GM23248 (cell line): ENCODE data around the gene KCNE4. TPM values are rescaled to one million over a fixed set of nuclear protein-coding genes. Genes with fewer than 3 reads are reported as not detected.

Experiments used
- DNase-seq: peaks from one replicate; pipeline ENCODE4 v3.0.0-alpha.2; 2015
- H2AFZ ChIP-seq: fragments of 200-600 bp; sonication (generic); 2 replicates; pipeline ENCODE4 v1.6.1; 2016; ENCODE audit warnings: antibody characterized with exemption
- H3F3A ChIP-seq: fragments of 200-600 bp; sonication (generic); 2 replicates; pipeline ENCODE4 v1.6.1; 2016; ENCODE audit warnings: mild to moderate bottlenecking, antibody characterized with exemption, mixed run types; ENCODE audit not compliant: insufficient read depth
- H3K27ac ChIP-seq: fragments of 200-600 bp; sonication (generic); 2 replicates; pipeline ENCODE4 v1.5.1; 2016; ENCODE audit warnings: mild to moderate bottlenecking
- H3K27me3 ChIP-seq: fragments of 200-600 bp; sonication (generic); replicated peaks from 2 replicates; pipeline ENCODE4 v1.6.1; 2016; ENCODE audit warnings: mild to moderate bottlenecking; ENCODE audit not compliant: insufficient read depth
- H3K36me3 ChIP-seq: fragments of 200-600 bp; sonication (generic); 2 replicates; pipeline ENCODE4 v1.6.1; 2016; ENCODE audit warnings: low read depth, mild to moderate bottlenecking
- H3K4me1 ChIP-seq: fragments of 200-600 bp; sonication (generic); 2 replicates; pipeline ENCODE4 v1.6.1; 2016; ENCODE audit warnings: mild to moderate bottlenecking; ENCODE audit not compliant: insufficient read depth
- H3K4me2 ChIP-seq: fragments of 200-600 bp; sonication (generic); one replicate; pipeline ENCODE4 v1.6.1; 2016; ENCODE audit warnings: mild to moderate bottlenecking; ENCODE audit not compliant: unreplicated experiment
- H3K4me3 ChIP-seq: fragments of 200-600 bp; sonication (generic); 2 replicates; pipeline ENCODE4 v1.5.1; 2016; ENCODE audit warnings: mild to moderate bottlenecking
- H3K79me2 ChIP-seq: fragments of 200-600 bp; sonication (generic); 2 replicates; pipeline ENCODE4 v1.6.1; 2016; ENCODE audit warnings: mild to moderate bottlenecking; ENCODE audit not compliant: insufficient read depth
- H3K9ac ChIP-seq: fragments of 200-600 bp; sonication (generic); 2 replicates; pipeline ENCODE4 v1.6.1; 2016; ENCODE audit warnings: mild to moderate bottlenecking
- H3K9me2 ChIP-seq: fragments of 200-600 bp; sonication (generic); 2 replicates; pipeline ENCODE4 v1.6.1; 2016; ENCODE audit warnings: mixed run types, mild to moderate bottlenecking, moderate library complexity; ENCODE audit not compliant: insufficient read depth
- H3K9me3 ChIP-seq: fragments of 200-600 bp; sonication (generic); one replicate; pipeline ENCODE4 v1.6.1; 2017; ENCODE audit warnings: low read depth
- H4K20me1 ChIP-seq: fragments of 200-600 bp; sonication (generic); 2 replicates; pipeline ENCODE4 v1.6.0; 2016; ENCODE audit not compliant: insufficient read depth
- EZH2 ChIP-seq: fragments of 200-600 bp; sonication (generic); IDR thresholded peaks from 2 replicates; pipeline ENCODE4 v1.6.1; 2018; ENCODE audit warnings: antibody characterized with exemption, mild to moderate bottlenecking; ENCODE audit not compliant: insufficient read depth, poor library complexity, severe bottlenecking
- EZH2phosphoT487 ChIP-seq: fragments of 200-600 bp; sonication (generic); IDR thresholded peaks from 2 replicates; pipeline ENCODE4 v1.6.1; 2018; ENCODE audit warnings: antibody characterized with exemption, moderate library complexity, mild to moderate bottlenecking, low read depth; ENCODE audit not compliant: insufficient read depth
- WGBS, 2 experiments: methylation state at CpG; one replicate each; pipeline ENCODE4 v1.1.6; 2015 to 2017; ENCODE audit warnings: low lambda C conversion rate in 2 of 2, low coverage in 1 of 2; ENCODE audit errors: missing lambda C conversion rate in 2 of 2; 5-methylcytosine and 5-hydroxymethylcytosine counted together
- in situ Hi-C: fragments of 300-500 bp; cut with MboI; formaldehyde crosslinking; loops from 2 replicates; pipeline ENCODE4 v1.15.0; 2020
- polyA plus RNA-seq: library from polyadenylated mRNA; unstranded; fragments of >200 nt; fragmentation: Nextera tagmentation; extraction: Ambion mirVana; gene quantifications from 2 replicates; pipeline ENCODE4 v1.2.1, GENCODE V29; 2016
- total RNA-seq: library from RNA; depleted of rRNA; stranded (reverse); fragments of >200 nt; shearing (Covaris generic); gene quantifications from 2 replicates; pipeline ENCODE4 v1.2.3, GENCODE V29; 2014

Gene KCNE4
- total and polyA plus RNA-seq, 2 experiments from 2014 or later, result 3.3 to 5.9 TPM

DNA sequence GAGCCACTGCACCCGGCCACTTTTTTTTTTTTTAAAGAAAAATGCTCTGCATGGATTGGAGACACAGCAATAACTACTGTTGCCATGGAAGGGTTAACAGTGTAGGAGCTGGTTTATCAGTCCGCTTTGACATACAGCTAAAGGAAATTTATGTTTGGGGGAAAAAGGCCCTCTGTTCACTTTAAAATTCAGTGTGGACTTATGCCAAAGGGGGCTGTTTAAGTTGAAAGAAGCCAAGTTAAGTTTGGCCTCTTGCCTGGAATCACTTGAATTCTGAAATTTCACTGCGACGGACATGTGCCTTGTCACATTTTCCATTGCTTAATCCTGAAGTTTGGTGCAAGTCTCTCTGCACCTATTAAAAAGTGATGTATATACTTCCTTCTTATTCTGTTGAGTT is 3.1 kb downstream of the KCNE4 start:
- TF ChIP-seq EZH2, result no peak
- TF ChIP-seq EZH2phosphoT487, result no peak
- no peak overlapping the region for H3K4me2 ChIP-seq
- H4K20me1 ChIP-seq, result no peaks in the 10 kb centered on the region
- in situ Hi-C loops, result no loop called here
- 48 to 55% methylated on average over 4 of the region's 4 CpGs for WGBS, 2 experiments
- H3K4me3 ChIP-seq, result no peak overlapping the region
- no peaks in the 10 kb centered on the region for H3K9me2 ChIP-seq
- H3K79me2 ChIP-seq, result no peaks in the 10 kb centered on the region
- H3K9me3 ChIP-seq, result no peaks in the 10 kb centered on the region
- no peaks in the 10 kb centered on the region for H3K36me3 ChIP-seq
- H3K4me1 ChIP-seq, result peaks cover 29% of the 10 kb centered on the region
- no peaks in the 10 kb centered on the region for H3K27me3 ChIP-seq
- H3K27ac ChIP-seq, result peak overlapping the region; percentile 84
- H3K9ac ChIP-seq, result no peak overlapping the region
- peaks cover 8% of the 10 kb centered on the region for H3F3A ChIP-seq
- peak; percentile 43 for DNase-seq
- H2AFZ ChIP-seq, result no peak overlapping the region

DNA sequence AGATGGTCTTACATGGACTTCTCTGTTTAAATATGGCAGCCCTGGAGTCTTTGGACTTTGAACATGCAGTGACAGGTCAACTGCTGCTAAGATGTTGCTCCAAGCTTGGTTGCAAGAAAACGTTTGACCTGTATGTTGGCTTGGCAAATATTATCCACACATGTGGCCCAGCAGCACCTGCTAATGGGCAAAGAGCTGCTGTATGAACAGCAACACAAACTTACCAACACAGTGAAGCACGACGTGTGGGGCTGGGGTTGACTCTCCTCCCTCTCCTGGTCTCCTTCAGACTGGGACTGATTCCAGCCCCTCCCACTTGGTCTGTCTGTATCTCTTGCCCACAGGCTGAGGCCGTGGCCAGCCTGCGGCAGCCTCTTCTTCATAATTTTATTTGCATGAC is 3.8 kb downstream of the KCNE4 start:
- no peak overlapping the region for H3K4me3 ChIP-seq
- no peak overlapping the region for H3K4me2 ChIP-seq

DNA sequence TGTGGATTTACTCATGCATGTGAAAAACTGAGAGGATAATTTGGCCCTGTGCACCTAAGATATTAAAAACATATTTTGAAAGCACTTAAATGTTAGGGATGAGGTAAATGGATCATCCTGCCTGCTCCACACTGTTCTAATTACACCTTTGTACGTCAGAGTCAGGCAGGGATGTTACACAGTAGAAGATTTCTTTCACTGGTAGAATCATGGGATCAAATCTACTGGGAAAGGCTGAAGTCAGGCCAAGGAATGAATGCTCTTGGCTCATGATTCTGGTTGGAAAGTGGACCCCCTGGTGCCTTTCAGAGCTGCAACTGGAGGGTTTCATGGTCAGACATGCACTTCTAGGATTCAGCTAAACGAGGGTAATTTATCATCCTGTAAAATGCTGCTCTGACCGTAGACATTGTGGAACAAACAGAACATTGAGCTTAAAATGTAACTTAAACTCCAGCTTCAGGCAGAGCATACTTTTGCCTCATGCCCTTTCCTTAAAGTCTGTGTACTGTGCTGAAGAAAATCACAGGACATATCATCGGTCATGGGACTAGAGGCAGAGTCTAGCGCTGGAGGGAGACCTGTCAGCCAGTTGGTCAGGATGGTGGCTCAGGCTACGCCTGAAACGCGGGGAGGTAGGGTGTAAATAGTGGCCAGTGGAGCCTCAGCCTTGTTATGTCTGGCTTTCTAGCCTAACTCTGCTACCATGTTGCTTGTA is 4.9 kb downstream of the KCNE4 start:
- Histone ChIP-seq H3K4me1 (peaks cover 20% of the 10 kb centered on the region), H3K4me2 (no peak overlapping the region)
- WGBS, 2 experiments, result 85 to 86% methylated on average over 8 of the region's 8 CpGs

More for the DNA sequence above, 3.8 kb downstream of the KCNE4 start:
- Histone ChIP-seq H3K9me3 (no peaks in the 10 kb centered on the region), H3F3A (peaks cover 8% of the 10 kb centered on the region), H3K79me2 (no peaks in the 10 kb centered on the region), H3K9ac (no peak overlapping the region), H2AFZ (no peak overlapping the region), H4K20me1 (no peaks in the 10 kb centered on the region), H3K27ac (no peak overlapping the region), H3K36me3 (no peaks in the 10 kb centered on the region), H3K4me1 (peaks cover 27% of the 10 kb centered on the region), H3K27me3 (no peaks in the 10 kb centered on the region), H3K9me2 (no peaks in the 10 kb centered on the region)
- TF ChIP-seq EZH2 (no peak), EZH2phosphoT487 (no peak)
- in situ Hi-C loops, result no loop called here
- WGBS, 2 experiments, result 42 to 48% methylated on average over 5 of the region's 5 CpGs
- DNase-seq, result no peak

DNA sequence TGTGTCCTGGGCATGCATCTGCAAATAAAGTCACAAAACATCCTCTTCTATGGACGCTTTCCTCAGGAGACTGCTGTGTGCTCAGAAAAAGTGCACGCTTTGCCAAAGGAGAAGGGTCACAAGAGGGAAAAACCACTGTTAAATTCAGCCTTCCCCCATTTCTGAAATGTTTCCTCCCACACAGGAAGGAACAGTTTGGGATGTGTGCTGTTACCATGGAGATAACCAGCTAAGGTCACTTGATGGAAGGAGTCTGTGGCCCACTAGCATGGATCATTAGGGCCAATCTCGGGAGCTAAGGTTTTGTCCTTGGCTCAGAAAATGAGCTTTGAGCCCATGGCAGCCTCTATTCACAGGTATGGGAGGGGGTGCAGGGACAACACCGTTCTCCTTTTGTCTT is 5.6 kb downstream of the KCNE4 start:
- Histone ChIP-seq H3K27me3 (no peaks in the 10 kb centered on the region), H3F3A (peaks cover 15% of the 10 kb centered on the region), H3K9ac (no peak overlapping the region), H3K9me2 (no peaks in the 10 kb centered on the region), H3K79me2 (no peaks in the 10 kb centered on the region), H3K4me3 (no peak overlapping the region), H3K9me3 (no peaks in the 10 kb centered on the region), H3K4me2 (no peak overlapping the region), H3K27ac (no peak overlapping the region), H4K20me1 (no peaks in the 10 kb centered on the region), H2AFZ (no peak overlapping the region), H3K4me1 (peaks cover 23% of the 10 kb centered on the region), H3K36me3 (no peaks in the 10 kb centered on the region)
- in situ Hi-C loops, result no loop called here
- 87 to 88% methylated on average over 4 of the region's 4 CpGs for WGBS, 2 experiments
- TF ChIP-seq EZH2 (no peak), EZH2phosphoT487 (no peak)
- no peak for DNase-seq

More for the DNA sequence above, 4.9 kb downstream of the KCNE4 start:
- Histone ChIP-seq H3K9ac (no peak overlapping the region), H3K79me2 (no peaks in the 10 kb centered on the region), H3K9me2 (no peaks in the 10 kb centered on the region), H2AFZ (no peak overlapping the region), H3K27ac (no peak overlapping the region), H3K36me3 (no peaks in the 10 kb centered on the region), H3K9me3 (no peaks in the 10 kb centered on the region), H3K4me3 (no peak overlapping the region), H3F3A (peaks cover 9% of the 10 kb centered on the region), H4K20me1 (no peaks in the 10 kb centered on the region), H3K27me3 (no peaks in the 10 kb centered on the region)
- no peak for DNase-seq
- in situ Hi-C loops, result no loop called here
- TF ChIP-seq EZH2 (no peak), EZH2phosphoT487 (no peak)
